Esophagus squamous epithelium (tissue), 5 donors: ENCODE measurements around the gene SLC9A9. TPM values are rescaled to one million over a fixed set of nuclear protein-coding genes. Genes with fewer than 3 reads are reported as not detected.
"Not testable (repeated sequence)": the region's sequence is repeated elsewhere in the genome, so short reads cannot be mapped to it uniquely, and the experiment has no call there.

Experiments used
- DNase-seq: peaks from one replicate; lab custom pipeline; 2025; lab: John Stamatoyannopoulos, UW
- H3K27ac ChIP-seq, 4 donors: fragments of 200-600 bp; sonication (generic); one replicate each; pipeline ENCODE4 v1.5.1; 2016 to 2019; ENCODE audit warnings: mild to moderate bottlenecking in 1 of 4
- H3K27me3 ChIP-seq, 4 donors: fragments of 200-600 bp; sonication (generic); 1 replicate in 3 of 4; 2 replicates in 1 of 4; pipeline versions ENCODE4 v1.5.1 to v1.6.0; 2017 to 2021; ENCODE audit warnings: antibody characterized with exemption in 1 of 4
- H3K36me3 ChIP-seq, 3 donors: fragments of 200-600 bp; sonication (generic); one replicate each; pipeline ENCODE4 v1.5.1; 2016 to 2019
- H3K4me1 ChIP-seq, 3 donors: fragments of 200-600 bp; sonication (generic); one replicate each; pipeline ENCODE4 v1.5.1; 2017 to 2019
- H3K4me3 ChIP-seq, 4 donors: fragments of 200-600 bp; sonication (generic); 1 replicate in 3 of 4; 2 replicates in 1 of 4; pipeline ENCODE4 v1.5.1; 2016 to 2019; ENCODE audit warnings: mild to moderate bottlenecking in 2 of 4, moderate library complexity in 1 of 4
- H3K9me3 ChIP-seq, 3 donors: fragments of 200-600 bp; sonication (generic); one replicate each; pipeline ENCODE4 v1.5.1; 2016 to 2019
- CTCF ChIP-seq, 6 experiments: fragments of 450-650 bp in 4 of 6; fragments of 200-600 bp in 2 of 6; sonication (generic) in 2 of 6; IDR thresholded peaks; one replicate each; pipeline ENCODE4 v1.5.1; 2016 to 2019; ENCODE audit warnings: antibody characterized with exemption in 6 of 6, mild to moderate bottlenecking in 4 of 6, moderate library complexity in 4 of 6
- POLR2A ChIP-seq, 4 donors: fragments of 450-650 bp; IDR thresholded peaks; one replicate each; pipeline ENCODE4 v1.6.1; 2017; ENCODE audit warnings: antibody characterized with exemption in 4 of 4, mild to moderate bottlenecking in 4 of 4, moderate library complexity in 3 of 4
- WGBS, 2 donors: methylation state at CpG; one replicate each; pipeline ENCODE4 v1.1.5; 2018; 5-methylcytosine and 5-hydroxymethylcytosine counted together
- intact Hi-C: fragments of 100-400 bp; cut with DNase I; formaldehyde crosslinking; loops from one replicate; pipeline ENCODE4 v1.15.0; 2022
- total RNA-seq, 4 donors: library from RNA; depleted of rRNA; stranded (reverse); fragments of >200 nt; gene quantifications; one replicate each; pipeline ENCODE4 v1.1.0, GENCODE V29; 2016
- donor health status: DM: yes; HTN: yes; CAD: no.

SLC9A9 gene
- total RNA-seq, 4 donors from 2014 or later: 11.2 to 22.3 (median 18.9) TPM

GRCh38 chr3:143700431-143700975 lies 147.8 kb downstream of the SLC9A9 start:
- no peak for DNase-seq
- Histone ChIP-seq H3K4me3 (no peak overlapping the region), H3K36me3 (no peaks in the 10 kb centered on the region), H3K4me1 (no peaks in the 10 kb centered on the region), H3K27ac (no peak overlapping the region), H3K9me3 (no peaks in the 10 kb centered on the region), H3K27me3 (no peaks in the 10 kb centered on the region)
- intact Hi-C loops: no loop called here
- TF ChIP-seq CTCF (IDR thresholded peaks at IDR 0.05) (no peak), POLR2A (IDR thresholded peaks at IDR 0.05) (no peak)
- 100% methylated on average over 1 of the region's 1 CpG for WGBS, 2 donors

- intact Hi-C loops: no loop called here
Observed at GRCh38 chr3:143699424-143699823, 148.8 kb downstream of the SLC9A9 start.

GRCh38 chr3:143698682-143699303 lies 149.5 kb downstream of the SLC9A9 start:
- TF ChIP-seq POLR2A (IDR thresholded peaks at IDR 0.05) (no peak), CTCF (IDR thresholded peaks at IDR 0.05) (no peak)
- Histone ChIP-seq H3K27me3 (no peaks in the 10 kb centered on the region), H3K36me3 (no peaks in the 10 kb centered on the region), H3K4me3 (no peak overlapping the region), H3K27ac (no peak overlapping the region), H3K9me3 (no peaks in the 10 kb centered on the region), H3K4me1 (no peaks in the 10 kb centered on the region)
- 76 to 84% methylated on average over 3 of the region's 3 CpGs for WGBS, 2 donors
- no peak for DNase-seq
- intact Hi-C loops: no loop called here

More at GRCh38 chr3:143699424-143699823, 148.8 kb downstream of the SLC9A9 start:
- DNase-seq: no peak
- no peaks in the 10 kb centered on the region for H3K4me1 ChIP-seq
- H3K9me3 ChIP-seq: no peaks in the 10 kb centered on the region
- WGBS, 2 donors: 89 to 90% methylated on average over 3 of the region's 3 CpGs
- no peak overlapping the region for H3K27ac ChIP-seq
- no peaks in the 10 kb centered on the region for H3K27me3 ChIP-seq
- H3K4me3 ChIP-seq: no peak overlapping the region
- no peaks in the 10 kb centered on the region for H3K36me3 ChIP-seq
- TF ChIP-seq POLR2A (IDR thresholded peaks at IDR 0.05): no peak
- TF ChIP-seq CTCF (IDR thresholded peaks at IDR 0.05): no peak

GRCh38 chr3:143697975-143698374 lies 150.3 kb downstream of the SLC9A9 start:
- no peak for TF ChIP-seq POLR2A (IDR thresholded peaks at IDR 0.05)
- no peak for TF ChIP-seq CTCF (IDR thresholded peaks at IDR 0.05)
- H3K27me3 ChIP-seq: no peaks in the 10 kb centered on the region
- H3K4me1 ChIP-seq: no peaks in the 10 kb centered on the region
- 86 to 90% methylated on average over 4 of the region's 4 CpGs for WGBS, 2 donors
- H3K36me3 ChIP-seq: no peaks in the 10 kb centered on the region
- intact Hi-C loops: no loop called here
- no peak for DNase-seq
- no peaks in the 10 kb centered on the region for H3K9me3 ChIP-seq
- H3K4me3 ChIP-seq: no peak overlapping the region
- no peak overlapping the region for H3K27ac ChIP-seq

- H3K27me3 ChIP-seq, H3K9me3 ChIP-seq, DNase-seq, H3K4me1 ChIP-seq, intact Hi-C loops, H3K4me3 ChIP-seq, H3K27ac ChIP-seq, H3K36me3 ChIP-seq: not testable (repeated sequence)
- WGBS, 2 donors: 35 to 63% methylated on average over 2 of the region's 2 CpGs
Observed at GRCh38 chr3:143695333-143695732, 152.9 kb downstream of the SLC9A9 start.
